HG02840 (cell line): ENCODE results near the gene STAT4.

Experiments
- ATAC-seq: cut with Tn5 transposase; IDR thresholded peaks from one replicate; pipeline ENCODE4 v1.9.1; 2021; ENCODE audit warnings: mild to moderate bottlenecking, moderate library complexity, moderate number of reproducible peaks; ENCODE audit not compliant: unreplicated experiment, low FRiP score

The STAT4 gene

DNA sequence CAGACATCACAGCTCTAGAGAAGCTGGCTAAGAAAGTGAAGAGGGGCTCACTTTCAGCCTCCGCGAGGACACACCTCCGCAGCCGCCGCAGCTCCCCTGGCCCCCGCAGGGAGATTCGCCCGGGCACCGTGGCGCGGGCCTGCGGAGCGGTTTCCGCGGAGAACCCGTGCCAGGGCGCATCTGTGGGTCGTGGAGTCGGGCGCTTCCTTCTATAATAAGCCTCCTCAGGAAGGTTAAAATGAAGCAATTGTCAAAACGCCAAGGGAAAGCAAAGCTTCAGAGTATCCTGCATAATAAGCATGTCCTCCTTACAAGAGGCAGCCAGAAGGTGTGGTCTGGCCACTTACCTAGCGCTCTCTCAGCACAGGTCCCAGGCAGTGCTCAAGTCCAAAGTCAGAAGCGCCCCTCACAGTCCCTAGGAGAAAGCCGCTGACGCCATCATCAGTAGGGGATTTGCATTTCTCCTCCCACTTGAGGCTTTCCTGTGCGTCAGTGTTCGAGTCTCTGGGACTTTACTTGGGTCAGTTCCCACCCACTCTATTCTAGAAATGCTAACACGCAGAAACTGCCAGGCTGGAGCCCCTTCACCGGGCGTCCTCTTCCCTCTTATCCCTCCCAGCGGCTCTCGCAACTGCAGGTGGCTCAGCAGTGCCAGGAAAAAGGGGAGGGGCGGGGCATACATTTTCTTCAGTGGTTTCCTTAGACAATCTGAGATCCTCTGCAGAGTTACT, at the start of gene STAT4:
Gene STAT4 (minus strand): TSS at position 395 of the 731 bp plus-strand sequence. CDS start 2,791 bp downstream, outside the sequence.
- peak; percentile 90 for ATAC-seq

DNA sequence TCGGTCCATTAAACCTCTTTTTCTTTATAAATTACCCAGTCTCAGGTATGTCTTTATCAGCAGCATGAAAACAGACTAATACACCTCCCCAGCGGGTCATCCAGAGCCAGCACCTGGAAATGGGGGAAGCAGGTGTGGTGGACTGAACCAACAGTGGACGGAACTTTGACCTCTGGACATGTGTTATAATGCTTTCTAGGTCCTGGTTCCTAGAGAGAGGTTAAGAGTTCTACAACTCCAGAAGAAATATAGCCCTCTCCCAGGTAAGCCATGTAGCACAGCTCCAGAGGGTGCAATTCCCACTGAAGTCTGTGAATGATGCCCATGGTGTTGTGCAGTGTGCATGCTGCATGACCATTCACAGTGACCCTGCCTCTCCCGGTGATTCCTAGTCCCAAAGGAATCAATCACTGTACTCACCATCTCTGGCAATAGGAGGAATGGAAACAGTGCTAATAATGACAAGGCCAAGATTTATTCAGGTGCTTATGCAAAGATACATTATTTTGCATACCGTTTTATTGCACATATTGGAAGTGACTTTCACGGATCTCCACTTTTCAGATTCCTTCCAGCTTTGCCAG, 49.2 kb upstream of the STAT4 start:
- no peak for ATAC-seq

- no peak for ATAC-seq
Measured at GRCh38 chr2:191198271-191198670, 47.5 kb upstream of the STAT4 start.

DNA sequence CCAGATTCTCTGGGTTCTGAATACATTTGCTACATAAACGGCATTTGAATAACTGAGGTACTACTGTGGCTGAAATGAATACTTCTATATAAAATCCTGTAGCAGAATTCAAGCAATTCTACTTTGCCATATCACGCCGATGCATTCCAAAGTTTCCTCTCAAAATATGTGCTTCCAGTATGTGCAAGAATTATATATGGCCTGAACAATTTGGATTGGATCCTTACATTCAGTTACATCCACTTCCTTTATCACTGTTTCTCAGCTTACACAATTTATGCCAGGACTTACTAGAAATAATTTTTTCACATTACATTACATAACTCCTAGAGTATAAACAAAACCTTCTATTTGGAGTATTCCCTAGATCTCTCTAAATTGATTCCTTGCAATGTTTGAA, 46.3 kb upstream of the STAT4 start:
- no peak for ATAC-seq

DNA sequence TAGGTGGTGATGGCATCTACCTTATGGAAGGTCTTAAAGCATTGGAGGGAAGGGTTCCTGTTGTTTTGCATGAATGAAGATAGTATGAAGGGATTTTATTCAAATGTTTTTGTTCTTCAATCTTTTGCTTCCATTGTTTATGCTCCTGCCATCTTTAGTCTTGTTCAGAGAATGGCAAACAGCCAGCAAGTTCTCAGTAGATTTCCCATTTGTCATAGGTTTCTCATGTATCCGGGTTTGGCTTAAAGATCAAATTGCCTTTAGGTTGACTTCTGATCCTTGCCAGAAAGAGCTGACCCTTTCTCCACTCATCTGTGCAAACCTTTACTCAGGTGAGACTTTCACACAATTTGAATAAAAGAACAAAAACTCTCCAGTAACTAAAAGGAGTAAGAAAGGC, 44.2 kb upstream of the STAT4 start:
- no peak for ATAC-seq

GRCh38 chr2:191190861-191191552, 40.2 kb upstream of the STAT4 start:
- ATAC-seq, result no peak

GRCh38 chr2:191190435-191190834, 39.6 kb upstream of the STAT4 start:
- no peak for ATAC-seq

GRCh38 chr2:191189112-191189635, 38.4 kb upstream of the STAT4 start:
- no peak for ATAC-seq

- no peak for ATAC-seq
Measured at GRCh38 chr2:191188550-191189093, 37.8 kb upstream of the STAT4 start.

- ATAC-seq, result no peak
Measured at GRCh38 chr2:191187105-191187829, 36.5 kb upstream of the STAT4 start.

GRCh38 chr2:191184457-191184856, 33.7 kb upstream of the STAT4 start:
- ATAC-seq, result no peak

DNA sequence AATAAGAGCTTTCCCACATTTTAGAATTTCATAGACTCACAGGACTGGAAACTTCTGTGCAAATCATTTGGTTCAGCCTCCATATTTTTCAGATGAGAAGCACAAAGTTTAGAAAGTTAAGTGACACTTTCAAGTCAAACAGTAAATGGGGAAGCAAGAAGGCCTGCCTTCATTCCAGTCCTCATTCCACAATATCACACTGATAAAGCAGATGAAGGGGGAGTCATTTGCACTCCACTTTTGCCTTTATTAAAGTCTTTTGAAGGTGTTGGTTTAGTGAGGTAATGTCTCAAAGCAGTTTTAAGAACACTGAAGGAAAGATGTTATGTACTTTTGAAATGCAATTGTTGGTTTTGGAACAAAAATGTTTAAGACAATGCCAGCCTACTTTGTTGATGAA, 32.7 kb upstream of the STAT4 start:
- ATAC-seq, result no peak

DNA sequence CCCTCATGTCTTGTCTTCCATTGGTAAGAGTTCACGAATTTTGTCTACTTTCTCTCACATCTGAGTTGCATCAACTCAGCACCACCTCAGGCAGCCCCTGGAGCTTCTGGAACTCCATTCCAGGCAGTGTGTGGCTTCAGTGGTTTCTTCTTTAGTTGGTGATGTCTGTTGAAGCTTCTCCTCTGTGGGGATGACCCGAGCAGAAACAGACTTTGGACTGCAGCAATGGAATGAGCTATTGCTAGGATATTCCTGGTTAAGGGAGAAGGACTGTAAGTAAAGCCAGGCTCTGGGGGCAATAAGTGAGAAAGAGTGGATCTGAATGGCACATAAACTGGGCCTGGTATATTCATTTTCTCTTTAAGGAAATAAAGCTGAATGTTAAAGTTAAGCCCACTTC, 32.3 kb upstream of the STAT4 start:
- no peak for ATAC-seq

GRCh38 chr2:191180713-191181112, 29.9 kb upstream of the STAT4 start:
- no peak for ATAC-seq

GRCh38 chr2:191180276-191180675, 29.5 kb upstream of the STAT4 start:
- ATAC-seq, result no peak

DNA sequence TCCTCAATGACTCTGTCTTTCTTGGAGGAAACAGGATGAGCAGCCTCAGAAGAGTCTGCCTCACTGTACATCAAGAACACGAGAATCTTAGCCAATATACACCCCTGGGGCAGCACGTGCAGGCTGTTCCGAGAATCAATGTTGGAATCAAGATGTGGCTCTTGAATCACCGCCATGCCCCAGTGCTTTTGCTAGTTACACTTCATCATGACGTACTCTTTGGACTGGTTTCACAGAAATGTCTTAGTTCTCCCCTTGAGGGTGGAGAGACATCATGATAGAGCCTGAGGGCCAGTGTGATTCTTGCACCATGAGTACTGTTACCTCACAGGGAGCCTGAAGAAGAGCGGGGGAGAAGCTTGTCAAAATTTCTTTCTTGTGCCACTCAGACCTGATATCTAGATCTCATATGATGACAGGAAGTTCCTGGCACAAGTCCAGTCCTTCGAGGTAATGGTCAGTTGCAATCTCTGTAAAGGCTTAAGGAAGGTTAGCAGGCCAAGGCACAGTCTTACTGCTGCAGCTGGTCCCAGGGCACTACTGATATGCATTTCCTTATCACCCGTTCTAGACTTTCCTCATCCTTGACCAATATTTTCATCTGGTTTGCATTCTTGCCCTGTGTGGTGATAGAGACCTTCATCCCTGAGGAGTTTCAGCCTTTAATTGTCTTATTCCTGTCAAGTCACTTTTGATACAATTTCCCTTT, 28.2 kb upstream of the STAT4 start:
- no peak for ATAC-seq

DNA sequence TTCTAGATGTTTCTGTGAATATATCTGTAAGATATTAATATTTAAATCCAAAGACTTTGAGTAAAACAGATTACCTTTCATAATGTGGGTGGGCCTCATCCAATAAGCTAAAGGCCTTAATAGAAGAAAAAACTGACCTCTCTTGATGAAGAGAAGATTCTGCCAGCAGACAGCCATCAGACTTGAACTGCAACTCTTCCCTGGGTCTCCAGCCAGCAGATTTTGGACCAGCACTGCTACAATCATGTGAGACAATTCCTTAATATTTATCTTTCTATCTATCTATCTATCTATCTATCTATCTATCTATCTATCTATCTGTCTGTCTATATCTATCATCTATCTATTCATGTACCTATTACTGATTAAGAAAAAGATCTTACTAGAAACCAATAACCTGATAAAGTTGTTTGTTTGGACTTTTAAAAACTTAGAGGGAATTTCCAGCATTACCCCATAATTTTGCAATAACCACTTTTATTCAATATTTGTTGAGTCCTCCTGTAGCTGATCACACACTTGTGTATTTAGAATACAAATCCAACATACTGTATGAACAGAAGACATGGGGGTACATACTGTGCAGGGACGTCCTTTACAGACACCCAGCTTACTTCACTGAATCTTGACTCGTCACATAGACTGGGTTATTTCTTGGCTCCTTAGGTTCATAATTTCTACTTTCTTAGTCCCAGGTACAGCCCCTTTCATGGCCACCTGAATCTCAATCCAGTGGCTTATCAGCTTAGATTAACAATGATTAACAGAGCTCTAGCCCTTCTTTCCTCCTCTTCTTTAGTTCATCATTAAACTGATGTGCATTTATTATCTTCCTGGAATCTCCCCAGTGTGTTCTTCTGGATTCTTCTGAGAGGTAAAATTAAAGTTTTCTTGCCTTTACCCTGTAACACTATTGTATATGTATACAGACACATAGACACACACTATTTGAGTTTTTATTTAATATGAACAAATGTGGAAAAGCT, 27.2 kb upstream of the STAT4 start:
- ATAC-seq, result no peak

DNA sequence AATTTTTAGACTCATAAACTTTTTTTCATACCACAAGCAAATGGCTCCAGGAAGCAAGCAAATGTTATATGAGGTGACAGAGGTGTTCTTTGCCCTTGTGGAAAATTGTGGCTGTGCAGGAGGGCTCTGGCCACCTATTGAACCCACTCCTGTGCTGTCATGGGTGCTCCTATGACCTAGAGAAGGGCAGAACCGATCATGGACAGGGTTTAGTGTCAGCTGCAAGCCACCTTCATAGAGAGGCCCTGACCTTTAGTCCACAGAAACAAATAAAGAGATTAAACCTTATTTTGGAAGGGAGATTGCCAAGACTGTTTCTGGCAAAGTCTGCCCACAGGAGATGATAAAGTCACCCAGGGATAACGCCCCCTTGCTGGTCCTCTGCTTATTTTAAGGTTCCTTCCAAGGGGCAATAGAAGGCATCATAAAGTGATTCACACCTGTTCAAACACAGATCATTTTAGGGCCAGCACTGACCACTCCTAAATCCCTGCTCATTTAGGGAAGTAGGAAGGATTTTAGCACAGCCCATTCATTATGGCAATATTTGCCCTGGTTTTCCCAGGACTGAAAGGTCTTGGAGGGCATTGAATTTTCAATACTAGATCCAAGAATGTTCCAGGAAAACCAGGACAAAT, 26.1 kb upstream of the STAT4 start:
- ATAC-seq, result no peak
